Breast epithelium (tissue), 4 donors: ENCODE data around the gene RAB22A. TPM values are rescaled to one million over a fixed set of nuclear protein-coding genes. Genes with fewer than 3 reads are reported as not detected.

Experiments used
- DNase-seq, 2 donors: peaks; one replicate each; pipeline ENCODE4 v3.0.0-alpha.2; 2019; ENCODE audit warnings: low spot score in 2 of 2
- H3K27ac ChIP-seq, 2 donors: fragments of 200-600 bp; sonication (generic) in 1 of 2; one replicate each; pipeline ENCODE4 v1.5.1; 2016 to 2019; ENCODE audit warnings: mild to moderate bottlenecking in 1 of 2
- H3K27me3 ChIP-seq, 2 donors: fragments of 200-600 bp; sonication (generic) in 1 of 2; one replicate each; pipeline versions ENCODE4 v1.5.1 to v1.6.0; 2017 to 2019; ENCODE audit warnings: control low read depth in 1 of 2, mild to moderate bottlenecking in 1 of 2
- H3K36me3 ChIP-seq: fragments of 200-600 bp; one replicate; pipeline ENCODE4 v1.5.1; 2019
- H3K4me1 ChIP-seq, 2 donors: fragments of 200-600 bp; sonication (generic); one replicate each; pipeline ENCODE4 v1.5.1; 2016 to 2019; ENCODE audit warnings: control low read depth in 1 of 2
- H3K4me3 ChIP-seq, 3 donors: fragments of 200-600 bp; sonication (generic); 1 replicate in 2 of 3; 2 replicates in 1 of 3; pipeline ENCODE4 v1.5.1; 2016 to 2019; ENCODE audit warnings: mild to moderate bottlenecking in 3 of 3, moderate library complexity in 2 of 3
- H3K9me3 ChIP-seq, 2 donors: fragments of 200-600 bp; sonication (generic) in 1 of 2; one replicate each; pipeline ENCODE4 v1.5.1; 2016 to 2019; ENCODE audit warnings: control low read depth in 1 of 2
- CTCF ChIP-seq, 3 donors: fragments of 450-650 bp; IDR thresholded peaks; one replicate each; pipeline ENCODE4 v1.5.1; 2016 to 2017; ENCODE audit warnings: antibody characterized with exemption in 3 of 3, mild to moderate bottlenecking in 3 of 3, moderate library complexity in 3 of 3
- POLR2A ChIP-seq: fragments of 450-650 bp; IDR thresholded peaks from one replicate; pipeline ENCODE4 v1.6.1; 2016; ENCODE audit warnings: antibody characterized with exemption, mild to moderate bottlenecking, moderate library complexity
- POLR2AphosphoS5 ChIP-seq, 3 donors: sonication (generic); formaldehyde crosslinking; IDR thresholded peaks; one replicate each; pipeline ENCODE4 v1.6.1; 2017; ENCODE audit warnings: antibody characterized with exemption in 3 of 3
- intact Hi-C: fragments of 100-400 bp; cut with DNase I; formaldehyde crosslinking; loops from one replicate; pipeline ENCODE4 v1.15.1; 2023; ENCODE audit warnings: low total_unique reads
- total RNA-seq, 3 donors: library from RNA; depleted of rRNA; stranded (reverse); fragments of >200 nt; gene quantifications; one replicate each; pipeline ENCODE4 v1.1.0, GENCODE V29; 2016

RAB22A gene
- total RNA-seq, 3 donors from 2014 or later = 17.7 to 22.4 (median 22.2) TPM

- Histone ChIP-seq H3K36me3 (no peaks in the 10 kb centered on the region), H3K27ac (no peak overlapping the region)
These were observed 51.4 kb downstream of the RAB22A start for GRCh38 chr20:58360936-58361335.

GRCh38 chr20:58361481-58362205, 52.1 kb downstream of the RAB22A start:
- no peak overlapping the region for H3K4me3 ChIP-seq
- intact Hi-C loops = no loop called here
- H3K36me3 ChIP-seq = no peaks in the 10 kb centered on the region

More at GRCh38 chr20:58360936-58361335, 51.4 kb downstream of the RAB22A start:
- Histone ChIP-seq H3K4me3 (no peak overlapping the region), H3K4me1 (no peaks in the 10 kb centered on the region), H3K9me3 (no peaks in the 10 kb centered on the region), H3K27me3 (no peaks in the 10 kb centered on the region)
- no peak for DNase-seq
- TF ChIP-seq POLR2AphosphoS5 (IDR thresholded peaks at IDR 0.05) = no peak
- TF ChIP-seq POLR2A = no peak
- TF ChIP-seq CTCF (IDR thresholded peaks at IDR 0.05) = no peak
- intact Hi-C loops = no loop called here

GRCh38 chr20:58362206-58362516, 52.6 kb downstream of the RAB22A start:
- Histone ChIP-seq H3K9me3 (no peaks in the 10 kb centered on the region), H3K4me1 (no peaks in the 10 kb centered on the region), H3K36me3 (no peaks in the 10 kb centered on the region), H3K4me3 (no peak overlapping the region), H3K27me3 (no peaks in the 10 kb centered on the region), H3K27ac (no peak overlapping the region)
- no peak for DNase-seq
- TF ChIP-seq CTCF (IDR thresholded peaks at IDR 0.05) (no peak), POLR2A (no peak), POLR2AphosphoS5 (IDR thresholded peaks at IDR 0.05) (no peak)
- intact Hi-C loops = no loop called here

More at GRCh38 chr20:58361481-58362205, 52.1 kb downstream of the RAB22A start:
- DNase-seq = no peak
- no peaks in the 10 kb centered on the region for H3K9me3 ChIP-seq
- no peaks in the 10 kb centered on the region for H3K27me3 ChIP-seq
- no peaks in the 10 kb centered on the region for H3K4me1 ChIP-seq
- TF ChIP-seq CTCF (IDR thresholded peaks at IDR 0.05) (no peak), POLR2AphosphoS5 (IDR thresholded peaks at IDR 0.05) (no peak), POLR2A (no peak)
- no peak overlapping the region for H3K27ac ChIP-seq

- Histone ChIP-seq H3K9me3 (no peaks in the 10 kb centered on the region), H3K4me3 (no peak overlapping the region), H3K36me3 (no peaks in the 10 kb centered on the region), H3K27ac (no peak overlapping the region), H3K27me3 (no peaks in the 10 kb centered on the region), H3K4me1 (no peaks in the 10 kb centered on the region)
- no peak for DNase-seq
- intact Hi-C loops = no loop called here
- TF ChIP-seq POLR2A (no peak), CTCF (IDR thresholded peaks at IDR 0.05) (no peak), POLR2AphosphoS5 (IDR thresholded peaks at IDR 0.05) (no peak)
These were observed 53.5 kb downstream of the RAB22A start for GRCh38 chr20:58362970-58363369.

GRCh38 chr20:58366866-58367265, 57.4 kb downstream of the RAB22A start:
- Histone ChIP-seq H3K27me3 (no peaks in the 10 kb centered on the region), H3K4me3 (no peak overlapping the region), H3K27ac (no peak overlapping the region), H3K36me3 (no peaks in the 10 kb centered on the region), H3K4me1 (no peaks in the 10 kb centered on the region), H3K9me3 (no peaks in the 10 kb centered on the region)
- no peak for DNase-seq
- intact Hi-C loops = no loop called here
- TF ChIP-seq POLR2A = no peak
- TF ChIP-seq CTCF (IDR thresholded peaks at IDR 0.05) = no peak
- TF ChIP-seq POLR2AphosphoS5 (IDR thresholded peaks at IDR 0.05) = no peak
